CD4-positive, alpha-beta T cell (primary cell): Measurements from ENCODE around the gene ZNF440. TPM values are rescaled to one million over a fixed set of nuclear protein-coding genes. Genes with fewer than 3 reads are reported as not detected.

Experiments used
- ATAC-seq: fragments of 200-7000 bp; cut with Tn5 transposase; one replicate; pipeline ENCODE4 v1.10.0; 2022; ENCODE audit warnings: mild to moderate bottlenecking; ENCODE audit not compliant: poor library complexity
- CTCF ChIA-PET: fragments of 350-600 bp; sonication (Branson Sonifier 250); formaldehyde crosslinking; loops from one replicate; lab custom pipeline; 2021; ENCODE audit warnings: antibody characterized with exemption, inconsistent platforms; lab: Charles Lee
- POLR2A ChIA-PET: fragments of 350-600 bp; sonication (Branson Sonifier 250); formaldehyde crosslinking; loops from one replicate; lab custom pipeline; 2021; ENCODE audit warnings: antibody characterized with exemption, inconsistent platforms; lab: Charles Lee
- DNase-seq, 14 experiments: peaks; one replicate each; pipeline ENCODE4 v3.0.0-alpha.2; 2013 to 2020; ENCODE audit warnings: mixed read lengths in 2 of 14
- H3K27ac ChIP-seq, 2 donors: one replicate each; pipeline versions ENCODE4 v1.5.1 to v1.7.0; 2013; ENCODE audit warnings: low read length in 2 of 2, low read depth in 1 of 2, mild to moderate bottlenecking in 1 of 2
- H3K27me3 ChIP-seq, 2 experiments: 1 replicate in 1 of 2; 2 replicates in 1 of 2; pipeline versions ENCODE4 v1.6.1 to v1.7.0; 2013; ENCODE audit warnings: low read length in 2 of 2, control low read depth in 1 of 2, mild to moderate bottlenecking in 1 of 2, moderate library complexity in 1 of 2; ENCODE audit not compliant: insufficient read depth in 2 of 2, control insufficient read depth in 1 of 2
- H3K36me3 ChIP-seq: one replicate; pipeline ENCODE4 v1.6.1; 2013; ENCODE audit warnings: low read length, control low read depth; ENCODE audit not compliant: insufficient read depth
- H3K4me1 ChIP-seq: one replicate; pipeline ENCODE4 v1.6.1; 2013; ENCODE audit warnings: low read length, control low read depth; ENCODE audit not compliant: insufficient read depth
- H3K4me3 ChIP-seq: one replicate; pipeline ENCODE4 v1.5.1; 2013; ENCODE audit warnings: mild to moderate bottlenecking, low read length, moderate library complexity
- H3K9me3 ChIP-seq, 2 experiments: 1 replicate in 1 of 2; 2 replicates in 1 of 2; pipeline versions ENCODE4 v1.6.1 to v1.7.0; 2013; ENCODE audit warnings: low read length in 2 of 2, mild to moderate bottlenecking in 2 of 2, control low read depth in 1 of 2, moderate library complexity in 1 of 2; ENCODE audit not compliant: control insufficient read depth in 1 of 2, insufficient read depth in 1 of 2
- H3K27ac Mint-ChIP-seq: one replicate; pipeline ENCODE4 v1.8.0; 2020; ENCODE audit warnings: mixed read lengths
- H3K27me3 Mint-ChIP-seq: one replicate; pipeline ENCODE4 v1.8.0; 2021; ENCODE audit warnings: mixed read lengths
- H3K36me3 Mint-ChIP-seq: one replicate; pipeline ENCODE4 v1.8.0; 2021; ENCODE audit warnings: low read depth, mixed read lengths
- H3K4me1 Mint-ChIP-seq: one replicate; pipeline ENCODE4 v1.8.0; 2021; ENCODE audit warnings: low read depth, mixed read lengths
- H3K4me3 Mint-ChIP-seq: one replicate; pipeline ENCODE4 v1.8.0; 2020; ENCODE audit warnings: mild to moderate bottlenecking, mixed read lengths
- H3K9me3 Mint-ChIP-seq: one replicate; pipeline ENCODE4 v1.8.0; 2020; ENCODE audit warnings: mixed read lengths
- CTCF ChIP-seq: fragments of 200-600 bp; IDR thresholded peaks from one replicate; pipeline ENCODE4 v1.8.0; 2022; ENCODE audit warnings: antibody characterized with exemption, mild to moderate bottlenecking
- intact Hi-C, 2 experiments: fragments of 100-400 bp; cut with DNase I in 1 of 2; cut with micrococcal nuclease in 1 of 2; formaldehyde crosslinking; loops; one replicate each; pipeline versions ENCODE4 v1.15.1 to v1.9.0; 2023 to 2025; cut with DNase I, micrococcal nuclease
- total RNA-seq, 174 experiments: library from RNA in 2 of 174; stranded (reverse) in 2 of 174; gene quantifications; one replicate each; pipeline ENCODE4 v1.2.3 and lab custom pipeline; 2021 to 2026

The ZNF440 gene
- total RNA-seq, 2 experiments from 2014 or later = 5.8 to 6.8 TPM

GRCh38 chr19:11853358-11853757, 39.3 kb downstream of the ZNF440 start:
- Mint-ChIP-seq H3K4me3 (no peak overlapping the region), H3K9me3 (peaks cover 12% of the 10 kb centered on the region), H3K27me3 (no peaks in the 10 kb centered on the region), H3K4me1 (peaks cover 21% of the 10 kb centered on the region), H3K36me3 (peaks cover 79% of the 10 kb centered on the region), H3K27ac (no peak overlapping the region)
- ATAC-seq = no peak
- CTCF ChIA-PET = no interaction called here
- peaks cover 16% of the 10 kb centered on the region for H3K4me1 ChIP-seq
- POLR2A ChIA-PET = no interaction called here
- intact Hi-C loops = no loop called here
- no peak for DNase-seq
- H3K9me3 ChIP-seq = peaks cover 29 to 41% of the 10 kb centered on the region in 2 experiments
- peaks cover 8% of the 10 kb centered on the region for H3K36me3 ChIP-seq
- no peak overlapping the region for H3K4me3 ChIP-seq
- no peaks in the 10 kb centered on the region for H3K27me3 ChIP-seq
- TF ChIP-seq CTCF = no peak
- H3K27ac ChIP-seq = no peak overlapping the region

- Mint-ChIP-seq H3K9me3 (peaks cover 26% of the 10 kb centered on the region), H3K27me3 (no peaks in the 10 kb centered on the region), H3K27ac (no peak overlapping the region), H3K4me3 (no peak overlapping the region), H3K4me1 (peaks cover 4% of the 10 kb centered on the region), H3K36me3 (peaks cover 87% of the 10 kb centered on the region)
- Histone ChIP-seq H3K4me1 (no peaks in the 10 kb centered on the region), H3K9me3 (peaks cover 41 to 72% of the 10 kb centered on the region in 2 experiments), H3K36me3 (peaks cover 8% of the 10 kb centered on the region), H3K4me3 (no peak overlapping the region), H3K27me3 (no peaks in the 10 kb centered on the region), H3K27ac (no peak overlapping the region)
- intact Hi-C loops = no loop called here
- no peak for DNase-seq
- no peak for TF ChIP-seq CTCF
- ATAC-seq = no peak
- CTCF ChIA-PET = interaction anchor here (1.0 kb wide), 1 partner anchor 108 kb away, joined by 3 read pairs; the partner anchor contains the start of gene ZNF763
- POLR2A ChIA-PET = no interaction called here
Observed at GRCh38 chr19:11856596-11857250, 42.6 kb downstream of the ZNF440 start.

- POLR2A ChIA-PET = no interaction called here
- ATAC-seq (no peak), DNase-seq (no peak)
- Mint-ChIP-seq H3K27ac (no peak overlapping the region), H3K27me3 (no peaks in the 10 kb centered on the region), H3K4me1 (peaks cover 4% of the 10 kb centered on the region), H3K4me3 (no peak overlapping the region), H3K9me3 (peaks cover 29% of the 10 kb centered on the region), H3K36me3 (peaks cover 97% of the 10 kb centered on the region)
- no peak overlapping the region for H3K27ac ChIP-seq
- peaks cover 2% of the 10 kb centered on the region for H3K36me3 ChIP-seq
- H3K9me3 ChIP-seq = peaks cover 48 to 84% of the 10 kb centered on the region in 2 experiments
- intact Hi-C loops = no loop called here
- TF ChIP-seq CTCF = no peak
- no peak overlapping the region for H3K4me3 ChIP-seq
- no peaks in the 10 kb centered on the region for H3K4me1 ChIP-seq
- CTCF ChIA-PET = no interaction called here
- no peaks in the 10 kb centered on the region for H3K27me3 ChIP-seq
Observed at GRCh38 chr19:11860721-11861120, 46.6 kb downstream of the ZNF440 start.
